ENCODE measurements around the gene PLXNA2. TPM values are rescaled to one million over a fixed set of nuclear protein-coding genes. Genes with fewer than 3 reads are reported as not detected.

PLXNA2 gene
- polyA plus RNA-seq (ENCODE audit: insufficient read length in 4 of 4), result 10 to 100 TPM in 3 of 4 donors, 1 to 10 TPM in 1; 10.0 to 20.0 (median 15.1) TPM

GRCh38 chr1:208243967-208244916 lies at the start of gene PLXNA2:
Gene PLXNA2, minus strand, starts transcription at chr1:208244384. Its CDS starts 26,462 bp downstream, at chr1:208217922.
- peak in 1 of 4 donors; percentile 21 for DNase-seq (ENCODE audit: low read depth in 4 of 4, low spot score in 2 of 4)

GRCh38 chr1:208292908-208293307 lies 48.7 kb upstream of the PLXNA2 start:
- DNase-seq (ENCODE audit: low read depth in 4 of 4, low spot score in 2 of 4), result no peak

GRCh38 chr1:208291923-208292711 lies 47.9 kb upstream of the PLXNA2 start:
- no peak for DNase-seq (ENCODE audit: low read depth in 4 of 4, low spot score in 2 of 4)

- no peak for DNase-seq (ENCODE audit: low read depth in 4 of 4, low spot score in 2 of 4)
These were observed 46.9 kb upstream of the PLXNA2 start for GRCh38 chr1:208291129-208291528.

- DNase-seq (ENCODE audit: low read depth in 4 of 4, low spot score in 2 of 4), result no peak
These were observed 45.5 kb upstream of the PLXNA2 start for GRCh38 chr1:208289716-208290115.

- DNase-seq (ENCODE audit: low read depth in 4 of 4, low spot score in 2 of 4), result no peak
These were observed 44.3 kb upstream of the PLXNA2 start for GRCh38 chr1:208288495-208288894.

GRCh38 chr1:208280681-208281450 lies 36.7 kb upstream of the PLXNA2 start:
- DNase-seq (ENCODE audit: low read depth in 4 of 4, low spot score in 2 of 4), result no peak

GRCh38 chr1:208279826-208280588 lies 35.8 kb upstream of the PLXNA2 start:
- DNase-seq (ENCODE audit: low read depth in 4 of 4, low spot score in 2 of 4), result no peak

- no peak for DNase-seq (ENCODE audit: low read depth in 4 of 4, low spot score in 2 of 4)
These were observed 34.5 kb upstream of the PLXNA2 start for GRCh38 chr1:208278638-208279037.

- no peak for DNase-seq (ENCODE audit: low read depth in 4 of 4, low spot score in 2 of 4)
These were observed 32.7 kb upstream of the PLXNA2 start for GRCh38 chr1:208276757-208277435.

GRCh38 chr1:208275083-208275482 lies 30.9 kb upstream of the PLXNA2 start:
- no peak for DNase-seq (ENCODE audit: low read depth in 4 of 4, low spot score in 2 of 4)

- DNase-seq (ENCODE audit: low read depth in 4 of 4, low spot score in 2 of 4), result no peak
These were observed 29.3 kb upstream of the PLXNA2 start for GRCh38 chr1:208273386-208274017.

GRCh38 chr1:208272713-208273112 lies 28.5 kb upstream of the PLXNA2 start:
- DNase-seq (ENCODE audit: low read depth in 4 of 4, low spot score in 2 of 4), result no peak

GRCh38 chr1:208272311-208272710 lies 28.1 kb upstream of the PLXNA2 start:
- DNase-seq (ENCODE audit: low read depth in 4 of 4, low spot score in 2 of 4), result no peak

- DNase-seq (ENCODE audit: low read depth in 4 of 4, low spot score in 2 of 4), result no peak
These were observed 27.1 kb upstream of the PLXNA2 start for GRCh38 chr1:208271236-208271635.

GRCh38 chr1:208270651-208271141 lies 26.5 kb upstream of the PLXNA2 start:
- no peak for DNase-seq (ENCODE audit: low read depth in 4 of 4, low spot score in 2 of 4)

- DNase-seq (ENCODE audit: low read depth in 4 of 4, low spot score in 2 of 4), result no peak
These were observed 25.1 kb upstream of the PLXNA2 start for GRCh38 chr1:208269338-208269666.

- no peak for DNase-seq (ENCODE audit: low read depth in 4 of 4, low spot score in 2 of 4)
These were observed 24.6 kb upstream of the PLXNA2 start for GRCh38 chr1:208268541-208269337.

All from left renal cortex interstitium (tissue), 4 donors.